Tibial nerve (tissue), 4 donors: ENCODE data around the gene C17orf75.

ENCODE experiments used
- CTCF ChIP-seq, 5 experiments: fragments of 200-600 bp in 3 of 5; fragments of 450-650 bp in 2 of 5; sonication (generic) in 3 of 5; IDR thresholded peaks; one replicate each; pipeline ENCODE4 v1.5.1; 2016 to 2019; ENCODE audit warnings: antibody characterized with exemption in 5 of 5, mild to moderate bottlenecking in 3 of 5, moderate library complexity in 2 of 5
- EP300 ChIP-seq, 2 donors: sonication (generic); formaldehyde crosslinking; IDR thresholded peaks; one replicate each; pipeline ENCODE4 v1.6.1; 2017; ENCODE audit warnings: antibody characterized with exemption in 2 of 2, mild to moderate bottlenecking in 1 of 2
- POLR2A ChIP-seq, 2 donors: fragments of 450-650 bp; IDR thresholded peaks; one replicate each; pipeline ENCODE4 v1.6.1; 2017; ENCODE audit warnings: antibody characterized with exemption in 2 of 2, mild to moderate bottlenecking in 2 of 2, moderate library complexity in 2 of 2

GRCh38 chr17:32349854-32350665 lies 8.1 kb upstream of the C17orf75 start, which contains the start of gene ZNF207:
- TF ChIP-seq CTCF (IDR thresholded peaks at IDR 0.05), result peak in 2 of 5 experiments; percentile 6 to 8
- TF ChIP-seq POLR2A (IDR thresholded peaks at IDR 0.05), result peak; percentile 80 to 88
- TF ChIP-seq EP300 (IDR thresholded peaks at IDR 0.05), result peak; percentile 59 to 99
